PC-3 (cell line): Measurements from ENCODE around the gene PTPRS. TPM values are rescaled to one million over a fixed set of nuclear protein-coding genes. Genes with fewer than 3 reads are reported as not detected.

Experiments
- ATAC-seq: fragments of 200-7000 bp; cut with Tn5 transposase; 2 replicates; pipeline ENCODE4 v1.9.1; 2020; ENCODE audit warnings: mild to moderate bottlenecking, moderate library complexity
- BruUV-seq: library from RNA; stranded (reverse); fragments of 400-500 nt; replicated peaks from 2 replicates; lab custom pipeline; 2021; lab: Mats Ljungman, UMichigan
- CTCF ChIA-PET: fragments of 300-600 bp; sonication (Branson Sonifier 250); formaldehyde crosslinking; loops from one replicate; lab custom pipeline; 2022; ENCODE audit warnings: antibody characterized with exemption; lab: Charles Lee
- POLR2A ChIA-PET: fragments of 300-600 bp; sonication (Branson Sonifier 250); formaldehyde crosslinking; loops from one replicate; lab custom pipeline; 2022; ENCODE audit warnings: antibody characterized with exemption; ENCODE audit not compliant: unreplicated experiment; lab: Charles Lee
- DNase-seq: peaks from one replicate; pipeline ENCODE4 v3.0.0-alpha.2; 2015
- H2AFZ ChIP-seq: fragments of 300-600 bp; sonication (generic); 2 replicates; pipeline ENCODE4 v1.6.0; 2016; ENCODE audit warnings: antibody characterized with exemption, low read length
- H3F3A ChIP-seq: fragments of 300-600 bp; sonication (generic); one replicate; pipeline ENCODE4 v1.6.0; 2017; ENCODE audit warnings: antibody characterized with exemption, low read length, control low read depth, mild to moderate bottlenecking; ENCODE audit not compliant: unreplicated experiment
- H3K27ac ChIP-seq: fragments of 300-600 bp; sonication (generic); 2 replicates; pipeline ENCODE4 v1.5.1; 2016; ENCODE audit warnings: mild to moderate bottlenecking, low read length
- H3K27me3 ChIP-seq: fragments of 300-600 bp; sonication (generic); 2 replicates; pipeline ENCODE4 v1.6.1; 2016; ENCODE audit warnings: low read length, mixed read lengths
- H3K36me3 ChIP-seq: fragments of 300-600 bp; sonication (generic); 2 replicates; pipeline ENCODE4 v1.6.1; 2016; ENCODE audit warnings: low read depth, mixed run types, low read length, mixed read lengths
- H3K4me1 ChIP-seq: fragments of 300-600 bp; sonication (generic); 2 replicates; pipeline ENCODE4 v1.5.1; 2016; ENCODE audit warnings: low read length; ENCODE audit not compliant: insufficient read depth
- H3K4me2 ChIP-seq: fragments of 300-600 bp; sonication (generic); 2 replicates; pipeline ENCODE4 v1.6.0; 2016; ENCODE audit warnings: low read length
- H3K4me3 ChIP-seq: fragments of 300-600 bp; sonication (generic); 2 replicates; pipeline ENCODE4 v1.5.1; 2016; ENCODE audit warnings: mild to moderate bottlenecking, low read length, mixed read lengths
- H3K79me2 ChIP-seq: fragments of 300-600 bp; sonication (generic); 2 replicates; pipeline ENCODE4 v1.6.1; 2017; ENCODE audit warnings: low read length, mixed read lengths
- H3K9ac ChIP-seq: fragments of 300-600 bp; sonication (generic); 2 replicates; pipeline ENCODE4 v1.6.0; 2016; ENCODE audit warnings: mild to moderate bottlenecking, low read length
- H3K9me2 ChIP-seq: fragments of 300-600 bp; sonication (generic); replicated peaks from 2 replicates; pipeline ENCODE4 v1.6.1; 2016; ENCODE audit warnings: mixed run types, low read length, mixed read lengths
- H3K9me3 ChIP-seq: fragments of 300-600 bp; sonication (generic); 2 replicates; pipeline ENCODE4 v1.6.1; 2016; ENCODE audit warnings: low read length, mixed read lengths
- H4K20me1 ChIP-seq: fragments of 300-600 bp; sonication (generic); 2 replicates; pipeline ENCODE4 v1.6.1; 2016; ENCODE audit warnings: low read length, mixed read lengths
- CTCF ChIP-seq: fragments of 300-600 bp; sonication (generic); conservative IDR thresholded peaks from 2 replicates; pipeline ENCODE4 v1.5.1; 2017; ENCODE audit warnings: antibody characterized with exemption, low read depth, mild to moderate bottlenecking, low read length
- EZH2 ChIP-seq: fragments of 300-600 bp; sonication (generic); IDR thresholded peaks from one replicate; pipeline ENCODE4 v1.6.1; 2017; ENCODE audit warnings: antibody characterized with exemption, mild to moderate bottlenecking, low read length; ENCODE audit not compliant: unreplicated experiment
- EZH2phosphoT487 ChIP-seq: fragments of 300-600 bp; sonication (generic); IDR thresholded peaks from 2 replicates; pipeline ENCODE4 v1.6.1; 2018; ENCODE audit warnings: mild to moderate bottlenecking, antibody characterized with exemption, low read length, borderline replicate concordance
- intact Hi-C: fragments of 100-400 bp; cut with micrococcal nuclease; formaldehyde crosslinking; loops from 2 replicates; pipeline ENCODE4 v1.9.0; 2023
- total RNA-seq: library from RNA; depleted of rRNA; stranded (reverse); fragments of >200 nt; gene quantifications from 2 replicates; pipeline ENCODE4 v1.2.3, GENCODE V29; 2014

PTPRS gene
- total RNA-seq, 1 experiment from 2014 or later: 106 TPM

GRCh38 chr19:5316138-5316537, 24.5 kb downstream of the PTPRS start:
- TF ChIP-seq EZH2 (no peak), CTCF (no peak), EZH2phosphoT487 (no peak)
- Histone ChIP-seq H3K36me3 (no peaks in the 10 kb centered on the region), H3K4me1 (no peaks in the 10 kb centered on the region), H4K20me1 (no peaks in the 10 kb centered on the region), H3K9ac (no peak overlapping the region), H3K9me3 (no peaks in the 10 kb centered on the region), H2AFZ (no peak overlapping the region), H3K9me2 (no peaks in the 10 kb centered on the region), H3K79me2 (no peaks in the 10 kb centered on the region), H3K4me3 (no peak overlapping the region), H3F3A (no peaks in the 10 kb centered on the region), H3K27me3 (no peaks in the 10 kb centered on the region), H3K4me2 (no peak overlapping the region), H3K27ac (no peak overlapping the region)
- intact Hi-C loops: no loop called here
- DNase-seq (no peak), ATAC-seq (no peak)
- POLR2A ChIA-PET: no interaction called here
- CTCF ChIA-PET: no interaction called here
- BruUV-seq: no TSS peak

- CTCF ChIA-PET: no interaction called here
- H3K79me2 ChIP-seq: no peaks in the 10 kb centered on the region
- H3K4me1 ChIP-seq: no peaks in the 10 kb centered on the region
- H4K20me1 ChIP-seq: no peaks in the 10 kb centered on the region
- BruUV-seq: no TSS peak
- no peak overlapping the region for H3K27ac ChIP-seq
- no peaks in the 10 kb centered on the region for H3F3A ChIP-seq
- no peak overlapping the region for H3K4me3 ChIP-seq
- H3K9me2 ChIP-seq: no peaks in the 10 kb centered on the region
- H3K4me2 ChIP-seq: no peak overlapping the region
- ATAC-seq (no peak), DNase-seq (no peak)
- intact Hi-C loops: no loop called here
- no peak for TF ChIP-seq EZH2
- TF ChIP-seq CTCF: no peak
- TF ChIP-seq EZH2phosphoT487: no peak
- no peaks in the 10 kb centered on the region for H3K27me3 ChIP-seq
- H3K9ac ChIP-seq: no peak overlapping the region
- POLR2A ChIA-PET: no interaction called here
- H2AFZ ChIP-seq: no peak overlapping the region
- no peaks in the 10 kb centered on the region for H3K9me3 ChIP-seq
- H3K36me3 ChIP-seq: no peaks in the 10 kb centered on the region
Observed at GRCh38 chr19:5314907-5315298, 25.7 kb downstream of the PTPRS start.

- H3K4me2 ChIP-seq: no peak overlapping the region
- no peak overlapping the region for H2AFZ ChIP-seq
- no peaks in the 10 kb centered on the region for H3K4me1 ChIP-seq
- ChIA-PET POLR2A (no interaction called here), CTCF (no interaction called here)
- H3K27ac ChIP-seq: no peak overlapping the region
- H3K79me2 ChIP-seq: no peaks in the 10 kb centered on the region
- no peak overlapping the region for H3K4me3 ChIP-seq
- H3K9ac ChIP-seq: no peak overlapping the region
- H3K9me2 ChIP-seq: no peaks in the 10 kb centered on the region
- no peak for ATAC-seq
- H4K20me1 ChIP-seq: no peaks in the 10 kb centered on the region
- no peaks in the 10 kb centered on the region for H3K9me3 ChIP-seq
- no TSS peak for BruUV-seq
- no peaks in the 10 kb centered on the region for H3K36me3 ChIP-seq
- no peak for TF ChIP-seq CTCF
- no peak for TF ChIP-seq EZH2
- no peak for TF ChIP-seq EZH2phosphoT487
- H3F3A ChIP-seq: no peaks in the 10 kb centered on the region
- no peaks in the 10 kb centered on the region for H3K27me3 ChIP-seq
- DNase-seq: no peak
- intact Hi-C loops: no loop called here
Observed at GRCh38 chr19:5314012-5314906, 26.4 kb downstream of the PTPRS start.
